ENCODE data around the gene PRKAA1.

GRCh38 chr5:40844565-40844964 is 46.4 kb upstream of the PRKAA1 start:
- no peak for TF ChIP-seq EZH2 (IDR thresholded peaks at IDR 0.05; ENCODE audit: borderline replicate concordance, insufficient read depth, low read length, poor library complexity, severe bottlenecking)
- TF ChIP-seq CTCF (IDR thresholded peaks at IDR 0.05; ENCODE audit: poor library complexity, severe bottlenecking) = no peak
- TF ChIP-seq RAD21 (conservative IDR thresholded peaks at IDR 0.05) = no peak
- no peak for TF ChIP-seq REST (IDR thresholded peaks at IDR 0.05; ENCODE audit: borderline replicate concordance)

Data from neural cell (in vitro differentiated cells).